NCI-H146 (cell line): Measurements from ENCODE around the gene NMB.
A peak's percentile ranks its signal among the peaks of the same experiment; 100 is the strongest.
"Not testable (repeated sequence)": the region's sequence is repeated elsewhere in the genome, so short reads cannot be mapped to it uniquely, and the experiment has no call there.

Experiments used
- DNase-seq: peaks from one replicate; lab custom pipeline; 2025; lab: John Stamatoyannopoulos, UW

NMB gene

GRCh38 chr15:84658080-84658787 lies at the start of gene NMB:
TSS of gene NMB (minus strand) at chr15:84658199. CDS start at chr15:84658152, 47 bp downstream.
- peak; percentile 78 for DNase-seq

GRCh38 chr15:84703808-84704207 lies 45.8 kb upstream of the NMB start:
- no peak for DNase-seq

GRCh38 chr15:84702961-84703482 lies 45.0 kb upstream of the NMB start:
- DNase-seq = no peak

GRCh38 chr15:84699538-84700191 lies 41.7 kb upstream of the NMB start:
- DNase-seq = no peak

GRCh38 chr15:84697236-84697990 lies 39.4 kb upstream of the NMB start:
- DNase-seq = no peak

- no peak for DNase-seq
These were observed 38.8 kb upstream of the NMB start for GRCh38 chr15:84696757-84697156.

- no peak for DNase-seq
These were observed 32.3 kb upstream of the NMB start for GRCh38 chr15:84690342-84690741.

GRCh38 chr15:84689858-84690257 lies 31.9 kb upstream of the NMB start:
- DNase-seq = no peak

GRCh38 chr15:84686446-84686845 lies 28.4 kb upstream of the NMB start:
- DNase-seq = not testable (repeated sequence)

- DNase-seq = no peak
These were observed 27.3 kb upstream of the NMB start for GRCh38 chr15:84685304-84685703.

GRCh38 chr15:84684092-84684491 lies 26.1 kb upstream of the NMB start:
- no peak for DNase-seq

GRCh38 chr15:84681831-84682230 lies 23.8 kb upstream of the NMB start:
- no peak for DNase-seq

- no peak for DNase-seq
These were observed 13.2 kb upstream of the NMB start for GRCh38 chr15:84671211-84671610.

GRCh38 chr15:84669726-84670125 lies 11.7 kb upstream of the NMB start:
- DNase-seq = no peak

GRCh38 chr15:84668221-84668982 lies 10.4 kb upstream of the NMB start:
- no peak for DNase-seq

- no peak for DNase-seq
These were observed 8.4 kb upstream of the NMB start for GRCh38 chr15:84666373-84666772.

GRCh38 chr15:84661001-84661400 lies 3.0 kb upstream of the NMB start:
- DNase-seq = no peak

- DNase-seq = no peak
These were observed 2.1 kb upstream of the NMB start for GRCh38 chr15:84659904-84660781.

- no peak for DNase-seq
These were observed 901 bp upstream of the NMB start for GRCh38 chr15:84658788-84659411.

GRCh38 chr15:84657748-84658079 lies 285 bp downstream of the NMB start:
- DNase-seq = no peak

GRCh38 chr15:84656972-84657371 lies 1.0 kb downstream of the NMB start:
- no peak for DNase-seq
